Left renal cortex interstitium (tissue), 4 donors: ENCODE measurements around the gene SLC26A6. TPM values are rescaled to one million over a fixed set of nuclear protein-coding genes. Genes with fewer than 3 reads are reported as not detected.

Experiments
- DNase-seq, 4 donors: peaks; one replicate each; pipeline ENCODE4 v3.0.0-alpha.2; 2013; ENCODE audit warnings: low read depth in 4 of 4, low spot score in 2 of 4, missing footprints in 1 of 4
- polyA plus RNA-seq, 4 donors: library from polyadenylated mRNA; unstranded; fragments of 120-200 nt; gene quantifications; one replicate each; pipeline ENCODE4 v1.2.1, GENCODE V29; 2013; ENCODE audit not compliant: insufficient read length in 4 of 4

The SLC26A6 gene
- polyA plus RNA-seq, 4 donors: 18.0 to 36.9 (median 27.4) TPM

DNA sequence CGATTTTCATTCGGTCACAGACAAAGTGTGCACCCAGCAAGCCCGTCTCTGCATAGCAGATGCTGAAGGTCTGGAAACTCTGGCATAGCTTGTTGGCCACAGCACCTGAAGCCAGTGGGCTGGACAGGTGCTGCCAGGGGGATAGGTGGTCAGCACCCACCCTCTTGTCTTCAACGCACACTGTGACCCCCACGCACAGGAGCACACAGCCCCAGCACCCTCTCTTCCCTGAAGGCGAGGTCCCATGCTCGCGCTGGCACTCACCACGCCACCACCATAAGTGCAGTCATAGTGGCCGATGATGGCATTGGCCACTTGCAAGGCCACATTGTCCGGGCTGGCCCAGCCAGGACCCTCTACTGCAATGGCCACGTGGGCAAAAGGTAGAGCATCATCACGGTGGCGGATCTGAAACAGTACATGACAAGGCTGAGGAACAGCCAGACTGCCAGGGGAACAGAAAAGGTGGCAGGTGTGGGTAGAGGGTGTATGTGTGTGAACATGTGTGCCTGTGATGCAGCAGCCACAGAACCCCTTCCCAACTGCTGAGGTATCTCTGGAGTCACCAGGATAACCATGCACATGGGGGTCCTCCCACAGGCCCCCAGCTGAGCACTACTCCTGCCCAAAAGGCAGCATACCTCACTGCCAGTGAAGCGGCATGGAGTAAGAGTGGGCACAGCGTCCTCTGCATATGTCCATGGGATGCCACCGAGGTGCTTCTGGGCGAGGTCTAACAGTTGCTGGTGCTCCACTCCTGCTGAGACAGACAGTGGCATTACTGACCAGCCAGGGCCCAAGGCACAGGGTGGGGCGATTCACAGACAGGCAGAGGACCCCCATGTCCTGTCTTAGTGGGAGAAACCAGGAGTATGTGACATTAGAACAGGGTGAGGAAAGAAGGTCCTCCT lies 34.3 kb downstream of the SLC26A6 start:
- DNase-seq: no peak

- DNase-seq: no peak
Observed at GRCh38 chr3:48599509-48600285, 35.6 kb downstream of the SLC26A6 start.

DNA sequence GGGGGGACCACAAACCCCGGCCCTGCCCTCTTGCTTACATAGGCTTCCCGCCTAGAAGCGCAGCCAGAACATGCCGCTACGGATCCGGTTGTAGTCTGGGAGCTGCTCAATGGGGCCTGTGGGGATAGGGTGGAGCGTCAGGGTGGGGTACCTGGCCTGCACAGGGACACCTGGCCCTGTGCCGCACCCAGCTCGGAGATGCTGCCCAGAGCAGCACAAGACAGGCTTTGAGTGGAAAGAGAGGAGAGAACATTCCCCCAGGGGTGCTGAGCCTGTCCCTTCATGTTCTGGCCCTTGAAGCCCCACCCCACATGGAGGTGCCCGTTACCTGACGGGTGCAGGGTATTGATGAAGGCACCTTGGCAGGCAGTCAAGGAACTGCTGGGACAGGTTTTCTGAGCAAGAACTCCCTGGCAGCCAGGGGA lies 36.2 kb downstream of the SLC26A6 start:
- no peak for DNase-seq

DNA sequence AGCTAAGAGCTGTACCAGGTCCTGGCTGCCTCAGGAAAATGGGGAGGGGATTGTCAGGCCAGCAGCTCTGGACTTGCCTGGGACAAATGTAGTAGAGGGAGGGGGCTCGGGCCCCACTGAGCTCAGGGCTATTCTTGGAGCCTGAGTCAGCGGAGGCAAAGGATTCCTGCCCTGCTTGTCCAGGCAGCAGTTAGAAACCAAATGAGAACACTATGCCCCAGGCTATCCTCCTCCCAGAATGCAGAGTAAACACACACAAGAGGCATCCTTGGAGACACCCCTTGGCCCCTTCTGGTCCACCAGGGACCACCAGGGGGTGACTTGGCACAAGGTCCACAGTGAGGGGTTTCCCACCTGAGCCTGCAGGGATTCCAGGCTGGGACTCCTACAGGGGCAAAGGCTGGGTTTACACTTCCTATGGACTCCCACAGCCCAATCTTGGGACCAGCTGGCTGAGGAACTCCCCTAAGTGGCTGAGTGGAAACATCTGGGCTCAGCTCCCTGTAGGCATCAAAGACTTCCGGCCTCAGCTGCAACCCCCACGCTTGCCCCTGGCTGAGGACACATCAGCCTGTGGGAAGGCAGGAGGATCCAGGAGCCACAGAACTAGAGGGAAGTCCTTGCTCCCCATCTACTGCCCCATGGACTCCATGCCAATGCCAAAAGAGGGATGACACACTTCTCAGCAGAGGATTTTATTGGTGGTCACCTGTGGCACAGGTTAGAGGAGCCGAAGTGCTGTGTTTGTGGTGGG lies 36.8 kb downstream of the SLC26A6 start:
- peak; percentile 63 to 80 (median 69) for DNase-seq

DNA sequence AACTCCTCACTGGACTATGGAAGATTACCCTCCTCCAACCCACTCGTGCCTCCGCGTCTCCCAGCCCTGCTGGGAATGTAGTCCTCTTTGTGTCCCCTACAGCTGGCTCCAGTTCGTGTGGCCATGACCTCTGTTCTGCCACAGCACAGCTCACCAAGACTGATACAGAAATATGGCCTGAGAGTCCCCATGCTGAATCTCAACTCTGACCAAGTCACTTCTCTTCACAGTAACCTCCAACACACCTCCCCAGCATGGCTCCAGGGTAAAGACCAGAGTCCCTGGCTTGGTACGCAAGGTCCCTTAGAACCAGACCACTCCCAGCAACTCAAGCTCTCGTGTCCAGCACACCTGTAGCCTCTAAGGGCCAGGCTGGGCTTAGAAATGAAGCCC lies 37.9 kb downstream of the SLC26A6 start:
- no peak for DNase-seq

GRCh38 chr3:48596676-48597407 lies 38.4 kb downstream of the SLC26A6 start:
- DNase-seq: no peak

- DNase-seq: no peak
Observed at GRCh38 chr3:48596157-48596556, 39.1 kb downstream of the SLC26A6 start.

DNA sequence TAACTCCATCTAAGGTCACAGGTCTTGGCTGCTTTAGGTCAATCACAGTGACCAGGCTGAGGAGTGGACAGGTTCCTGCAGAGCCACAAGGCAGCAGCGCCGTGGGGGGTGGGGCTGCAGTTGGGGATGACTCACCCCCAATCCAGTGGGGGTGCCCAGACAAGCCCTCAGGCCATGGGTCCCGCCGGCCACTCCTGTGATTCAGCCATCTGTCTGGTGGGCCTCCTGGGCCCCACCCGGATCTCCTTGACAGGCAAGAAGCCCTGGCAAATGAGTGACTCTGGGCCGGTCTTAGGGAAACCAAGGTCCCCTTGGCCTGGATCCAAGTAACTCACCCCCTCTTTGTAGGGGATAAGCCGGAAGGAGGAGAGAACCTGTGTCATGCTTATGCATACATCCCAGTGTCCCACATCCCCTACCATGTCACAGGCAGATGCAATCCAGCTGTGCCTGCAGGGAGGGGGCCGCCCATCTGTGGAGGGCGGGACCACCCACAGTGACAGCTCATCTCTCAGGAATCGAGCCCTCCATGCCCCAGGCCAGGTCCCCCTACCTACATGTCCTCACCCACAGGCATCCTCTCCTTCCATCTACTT lies 39.6 kb downstream of the SLC26A6 start:
- no peak for DNase-seq

DNA sequence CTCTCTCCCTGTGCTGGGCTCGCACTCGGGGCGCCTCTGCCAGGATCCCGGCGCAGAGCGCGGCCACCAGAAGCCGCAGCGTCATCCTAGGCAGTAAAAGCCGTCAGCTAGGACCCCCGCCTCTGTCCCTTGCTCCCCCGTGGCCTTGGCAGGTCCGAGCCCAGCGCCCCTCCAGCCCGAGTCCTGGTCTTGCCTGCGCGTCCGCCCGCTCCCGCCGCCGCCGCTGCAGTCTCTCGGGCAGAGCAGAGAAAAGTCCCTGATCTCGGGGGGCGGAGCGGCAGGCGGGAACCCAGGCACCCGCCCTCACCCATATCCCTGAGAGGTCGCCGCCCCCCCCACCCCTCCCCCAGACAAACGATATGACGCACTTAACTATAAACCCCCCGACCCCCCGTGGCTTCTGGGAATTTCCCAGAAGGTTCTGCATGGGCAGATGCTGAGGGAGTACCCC lies 40.2 kb downstream of the SLC26A6 start, which contains the start of gene COL7A1:
Gene COL7A1 (minus strand): TSS at position 255 of the 451 bp plus-strand sequence. CDS start 170 bp downstream, at position 85.
- no peak for DNase-seq

DNA sequence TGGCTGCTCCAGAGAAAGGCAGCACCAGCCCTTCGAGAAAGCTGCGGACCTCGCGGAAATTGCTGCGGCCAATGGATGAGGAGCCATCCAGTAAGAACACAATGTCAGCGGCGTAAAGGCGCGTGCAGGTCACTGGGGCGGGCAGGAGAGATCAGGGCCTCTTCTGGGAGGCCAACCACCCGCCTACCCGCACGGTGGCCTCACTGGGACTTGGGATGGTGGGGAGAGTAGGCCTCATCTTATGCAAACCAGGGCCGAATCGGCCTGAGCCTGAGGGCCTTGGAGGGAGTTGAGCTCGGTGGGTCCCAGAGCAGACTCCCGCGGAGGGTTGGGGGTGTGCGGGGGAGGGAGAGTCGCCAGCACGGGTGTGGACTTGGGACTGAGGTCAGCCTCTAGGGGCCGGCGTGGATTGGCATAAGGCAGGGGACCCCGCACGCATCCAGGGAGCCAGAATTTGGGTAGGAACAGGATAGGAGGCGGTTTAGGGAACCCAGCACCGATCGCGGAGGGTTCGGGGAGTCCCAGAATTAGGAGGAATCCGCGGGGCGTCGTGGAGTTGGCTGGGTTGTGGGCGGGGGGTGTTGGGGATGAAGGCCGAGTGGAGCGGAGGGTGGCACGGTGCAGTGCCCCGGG lies 40.7 kb downstream of the SLC26A6 start:
- no peak for DNase-seq

GRCh38 chr3:48593337-48593736 lies 41.9 kb downstream of the SLC26A6 start:
- DNase-seq: no peak

DNA sequence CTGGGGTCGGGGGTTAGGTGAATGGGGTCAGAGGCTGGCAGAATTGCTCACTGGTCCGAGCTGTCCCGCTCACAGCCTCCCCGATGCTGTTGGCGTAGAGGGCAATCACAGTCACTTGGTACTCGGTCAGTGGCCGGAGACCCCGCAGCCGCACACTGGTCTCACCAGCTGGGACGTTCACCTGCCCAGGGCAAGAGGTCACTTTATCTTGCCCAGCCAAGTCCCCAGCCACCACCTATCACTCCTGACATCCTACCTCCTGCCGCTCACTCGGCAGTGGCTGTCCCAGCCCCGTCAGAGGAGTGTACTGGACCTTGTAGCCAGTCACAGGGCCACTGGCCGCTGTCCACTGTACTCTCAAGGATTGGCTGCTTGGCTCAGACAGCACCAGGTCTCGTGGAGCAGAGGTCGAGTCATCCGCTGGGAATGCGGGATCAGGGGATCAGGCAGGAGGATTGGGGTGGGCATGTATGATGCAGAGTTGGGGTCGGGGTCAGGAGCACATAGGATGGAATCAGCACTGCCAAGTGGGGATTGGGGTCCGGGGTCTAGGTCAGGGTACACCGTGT lies 42.7 kb downstream of the SLC26A6 start:
- DNase-seq: no peak

DNA sequence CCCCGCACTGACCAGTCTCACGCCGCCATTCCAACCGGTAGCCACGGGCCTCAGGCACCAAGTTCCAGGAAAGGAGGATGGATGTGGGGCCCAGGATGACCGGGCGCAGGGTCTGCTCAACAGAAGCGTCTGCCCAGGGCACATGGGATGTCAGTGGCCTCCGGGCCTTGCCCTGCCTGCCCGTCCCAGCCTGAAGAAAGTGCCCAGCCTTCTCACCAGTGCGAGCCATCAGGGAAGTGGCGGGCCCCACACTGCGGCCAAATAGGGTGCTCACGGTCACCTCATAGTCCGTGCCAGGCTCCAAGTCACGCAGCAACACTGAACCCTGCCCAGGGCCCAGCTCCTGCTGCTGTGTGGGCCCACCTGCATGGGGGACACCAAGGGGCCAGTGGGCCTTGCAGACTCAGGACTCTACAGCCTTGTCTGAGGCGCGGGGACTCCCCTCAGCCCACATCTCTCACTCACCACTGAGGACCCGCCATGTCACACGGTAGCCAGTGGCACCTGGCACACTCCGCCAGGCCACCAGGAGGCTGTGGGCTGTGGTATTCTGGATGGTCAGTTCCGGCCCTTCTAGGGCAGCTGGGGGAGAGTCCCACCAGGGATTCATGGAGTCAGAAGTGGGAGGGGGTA lies 43.3 kb downstream of the SLC26A6 start:
- no peak for DNase-seq

DNA sequence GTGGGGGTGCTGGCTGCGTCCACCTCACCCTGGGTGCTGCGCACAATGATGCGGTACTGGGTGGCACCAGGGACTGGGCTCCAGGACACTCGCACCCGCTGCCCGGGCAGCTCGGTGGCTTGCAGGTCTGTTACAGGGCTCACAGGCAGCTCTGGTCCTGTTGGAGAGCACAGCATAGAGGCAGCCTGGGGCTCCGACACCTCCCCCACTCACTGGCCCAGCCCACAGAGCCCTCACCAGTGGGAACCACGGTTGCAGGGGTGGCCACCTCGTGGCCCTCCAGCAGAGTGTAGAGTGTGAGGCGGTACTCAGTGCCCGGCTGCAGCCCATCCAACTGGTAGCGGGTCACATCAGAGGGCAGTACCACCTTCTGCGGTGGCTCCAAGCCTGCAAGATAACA lies 43.8 kb downstream of the SLC26A6 start:
- no peak for DNase-seq

DNA sequence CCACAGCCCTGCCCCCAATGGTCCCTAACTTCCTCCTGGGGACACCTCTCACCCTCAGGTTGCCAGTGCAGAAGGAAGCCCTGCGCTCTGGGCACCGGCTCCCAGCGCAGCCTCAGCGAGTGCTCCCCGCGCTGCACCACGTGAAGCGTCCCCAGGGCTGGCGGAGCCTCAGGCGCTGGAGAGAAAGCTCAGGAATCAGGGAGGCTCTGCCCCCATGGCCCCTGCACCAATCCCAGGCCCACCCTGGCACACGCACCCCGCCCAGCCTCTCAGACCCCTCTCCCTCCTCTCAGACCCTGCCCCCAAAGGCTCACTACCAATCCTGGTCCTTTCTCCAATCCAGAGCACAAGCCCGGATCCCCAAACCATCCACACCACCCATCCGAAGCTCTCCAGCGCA lies 47.0 kb downstream of the SLC26A6 start:
- DNase-seq: no peak

- DNase-seq: no peak
Observed at GRCh38 chr3:48587686-48588085, 47.6 kb downstream of the SLC26A6 start.

DNA sequence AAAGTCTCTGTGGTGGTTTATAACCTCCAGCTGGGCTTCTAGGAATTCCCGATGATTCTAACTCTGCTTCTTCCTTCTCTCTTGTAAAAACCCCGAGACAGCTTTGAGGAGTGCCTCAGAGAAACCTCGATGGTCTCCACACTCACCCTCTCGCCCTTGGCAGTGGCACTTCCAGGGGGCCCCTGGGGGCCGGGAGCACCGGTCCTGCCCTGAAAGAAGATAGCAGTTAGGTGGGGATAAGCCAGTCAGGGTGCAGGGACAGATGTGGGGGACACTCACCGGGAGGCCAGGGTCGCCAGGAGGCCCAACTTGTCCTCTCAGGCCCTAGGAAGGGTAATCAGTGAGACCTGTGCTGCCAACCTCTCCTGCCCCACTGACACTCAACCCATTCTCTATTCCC lies 49.9 kb downstream of the SLC26A6 start:
- DNase-seq: no peak

DNA sequence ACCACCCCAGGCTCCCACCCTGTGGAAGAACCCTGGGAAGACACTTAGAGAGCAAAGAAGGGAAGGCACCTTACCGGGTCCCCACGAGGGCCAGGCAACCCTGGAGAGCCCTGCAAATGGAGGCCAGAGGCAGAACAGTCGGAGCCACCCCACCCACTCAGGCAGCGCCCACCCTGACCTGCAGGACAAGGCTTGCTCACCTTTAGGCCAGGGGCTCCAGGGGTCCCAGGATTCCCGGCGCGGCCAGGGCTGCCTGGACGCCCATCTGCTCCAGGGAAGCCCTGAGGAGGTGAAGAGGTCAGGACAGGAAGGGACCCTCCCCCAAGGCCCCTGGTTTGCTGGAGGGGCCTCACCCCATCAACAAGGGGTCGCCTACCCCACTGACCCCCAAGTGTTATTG lies 50.4 kb downstream of the SLC26A6 start:
- no peak for DNase-seq
